GM12892 (cell line): Measurements from ENCODE around the gene MYBPC2.

Experiments
- POLR2A ChIP-seq: IDR thresholded peaks from 2 replicates; pipeline ENCODE4 v1.6.1; 2011; ENCODE audit warnings: low read depth, low read length, control low read depth
- POLR2AphosphoS5 ChIP-seq: IDR thresholded peaks from 2 replicates; pipeline ENCODE4 v1.6.1; 2011; ENCODE audit warnings: low read depth, low read length, control low read depth
- TAF1 ChIP-seq: IDR thresholded peaks from 2 replicates; pipeline ENCODE4 v1.6.1; 2011; ENCODE audit warnings: low read depth, mild to moderate bottlenecking, control low read depth, low read length, borderline replicate concordance

DNA sequence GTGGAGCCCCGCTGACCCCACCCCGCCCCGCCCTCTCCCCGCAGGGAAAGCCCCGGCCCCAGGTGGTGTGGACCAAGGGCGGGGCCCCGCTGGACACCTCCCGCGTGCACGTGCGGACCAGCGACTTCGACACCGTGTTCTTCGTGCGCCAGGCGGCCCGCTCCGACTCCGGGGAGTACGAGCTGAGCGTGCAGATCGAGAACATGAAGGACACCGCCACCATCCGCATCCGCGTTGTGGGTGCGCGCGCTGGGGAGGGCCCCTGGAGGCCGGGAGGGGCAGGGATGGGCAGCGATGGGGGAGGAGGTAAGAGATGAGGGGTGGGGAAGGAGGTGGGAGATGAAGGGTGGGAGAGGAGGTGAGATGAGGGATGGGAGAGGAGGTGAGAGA is 26.4 kb downstream of the MYBPC2 start:
- TF ChIP-seq POLR2A (no peak), TAF1 (no peak), POLR2AphosphoS5 (no peak)
